ENCODE results near the gene TM4SF18. TPM values are rescaled to one million over a fixed set of nuclear protein-coding genes. Genes with fewer than 3 reads are reported as not detected.

The TM4SF18 gene
- total and polyA plus RNA-seq, 8 donors, result 2.4 to 10.6 (median 3.9) TPM

DNA sequence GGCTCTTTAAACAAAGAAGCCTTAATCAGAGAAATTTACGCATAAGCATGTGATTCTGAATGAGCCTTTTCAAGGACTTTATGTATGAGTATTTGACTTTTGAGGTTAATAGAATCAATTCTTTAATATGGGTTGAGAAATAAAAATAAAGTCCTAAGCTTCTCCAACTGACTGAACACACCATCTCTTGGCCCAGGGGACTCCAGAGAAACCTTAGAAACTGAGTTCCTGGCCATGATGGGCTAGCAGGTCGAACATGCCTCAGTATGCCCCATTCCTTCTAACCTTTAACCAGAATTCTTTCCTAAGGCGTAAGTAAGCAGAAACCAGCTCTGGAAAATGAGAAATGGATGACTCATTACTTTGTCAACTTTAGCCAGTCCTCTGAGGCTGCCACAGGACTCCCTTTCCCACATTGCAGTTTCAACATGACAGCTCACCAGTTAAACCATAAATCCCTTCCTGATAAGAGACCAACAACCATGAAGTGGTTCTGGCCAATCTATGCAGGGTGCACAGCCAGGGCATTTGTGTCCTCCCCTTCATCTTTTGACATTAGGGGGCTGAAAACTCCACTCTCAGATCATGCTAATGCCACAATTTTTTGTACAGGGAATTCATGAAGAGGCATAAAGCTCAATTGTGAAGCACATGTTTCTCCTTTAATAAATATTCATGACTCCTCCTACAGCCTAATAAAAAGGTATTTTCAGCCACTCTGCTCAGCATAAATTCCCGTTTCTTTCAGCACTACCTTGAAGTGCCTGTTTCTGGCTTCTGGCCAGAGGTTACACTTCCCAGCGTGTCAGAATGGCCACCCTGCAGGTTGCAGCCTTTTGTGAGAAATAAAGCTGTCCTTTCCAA lies 33.3 kb downstream of the TM4SF18 start:
- Histone ChIP-seq H3K4me3 (no peak overlapping the region), H3K27ac (peak overlapping the region; percentile 47 to 89 (median 70)), H3K9me3 (no peaks in the 10 kb centered on the region), H3K36me3 (no peaks in the 10 kb centered on the region), H3K4me1 (peaks cover 8 to 31% (median 9%) of the 10 kb centered on the region in 3 donors), H3K27me3 (no peaks in the 10 kb centered on the region)
- DNase-seq (peak in 4 of 6 donors; percentile 45 to 73 (median 62)), FAIRE-seq (no peak), ATAC-seq (peak; percentile 93 to 96 (median 95))
- intact Hi-C loops (cut with DNase I), result no loop called here
- 6 to 9% methylated on average over 5 of the region's 5 CpGs for WGBS, 2 donors
- TF ChIP-seq, protein P1, sequence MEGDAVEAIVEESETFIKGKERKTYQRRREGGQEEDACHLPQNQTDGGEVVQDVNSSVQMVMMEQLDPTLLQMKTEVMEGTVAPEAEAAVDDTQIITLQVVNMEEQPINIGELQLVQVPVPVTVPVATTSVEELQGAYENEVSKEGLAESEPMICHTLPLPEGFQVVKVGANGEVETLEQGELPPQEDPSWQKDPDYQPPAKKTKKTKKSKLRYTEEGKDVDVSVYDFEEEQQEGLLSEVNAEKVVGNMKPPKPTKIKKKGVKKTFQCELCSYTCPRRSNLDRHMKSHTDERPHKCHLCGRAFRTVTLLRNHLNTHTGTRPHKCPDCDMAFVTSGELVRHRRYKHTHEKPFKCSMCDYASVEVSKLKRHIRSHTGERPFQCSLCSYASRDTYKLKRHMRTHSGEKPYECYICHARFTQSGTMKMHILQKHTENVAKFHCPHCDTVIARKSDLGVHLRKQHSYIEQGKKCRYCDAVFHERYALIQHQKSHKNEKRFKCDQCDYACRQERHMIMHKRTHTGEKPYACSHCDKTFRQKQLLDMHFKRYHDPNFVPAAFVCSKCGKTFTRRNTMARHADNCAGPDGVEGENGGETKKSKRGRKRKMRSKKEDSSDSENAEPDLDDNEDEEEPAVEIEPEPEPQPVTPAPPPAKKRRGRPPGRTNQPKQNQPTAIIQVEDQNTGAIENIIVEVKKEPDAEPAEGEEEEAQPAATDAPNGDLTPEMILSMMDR (IDR thresholded peaks at IDR 0.05), result no peak

DNA sequence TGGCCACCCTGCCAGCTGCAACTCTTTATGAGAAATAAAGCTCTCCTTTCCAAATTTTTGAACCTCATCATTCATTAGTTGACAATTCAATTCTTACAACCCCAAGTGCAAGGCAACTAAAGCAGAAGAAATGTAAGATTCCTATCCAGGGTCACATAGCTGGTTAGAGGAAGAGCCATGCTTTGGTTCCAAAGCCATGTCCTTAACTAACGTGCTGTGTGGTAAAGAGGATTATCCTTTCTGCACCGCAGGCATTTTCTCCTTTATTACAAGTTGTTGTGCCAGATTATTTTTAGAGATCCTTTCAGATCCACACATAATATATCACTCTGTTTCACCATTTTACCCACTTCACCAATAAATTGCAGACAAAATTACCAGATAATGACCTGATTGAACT lies 36.5 kb downstream of the TM4SF18 start:
- Histone ChIP-seq H3K4me1 (peaks cover 8 to 31% (median 9%) of the 10 kb centered on the region in 3 donors), H3K36me3 (no peaks in the 10 kb centered on the region), H3K4me3 (no peak overlapping the region), H3K27ac (no peak overlapping the region), H3K27me3 (no peaks in the 10 kb centered on the region), H3K9me3 (no peaks in the 10 kb centered on the region)
- WGBS, 2 donors, result 88 to 91% methylated on average over 2 of the region's 2 CpGs
- TF ChIP-seq, protein P1 (IDR thresholded peaks at IDR 0.05), result no peak
- ATAC-seq (no peak), FAIRE-seq (no peak), DNase-seq (no peak)
- intact Hi-C loops (cut with DNase I), result no loop called here

DNA sequence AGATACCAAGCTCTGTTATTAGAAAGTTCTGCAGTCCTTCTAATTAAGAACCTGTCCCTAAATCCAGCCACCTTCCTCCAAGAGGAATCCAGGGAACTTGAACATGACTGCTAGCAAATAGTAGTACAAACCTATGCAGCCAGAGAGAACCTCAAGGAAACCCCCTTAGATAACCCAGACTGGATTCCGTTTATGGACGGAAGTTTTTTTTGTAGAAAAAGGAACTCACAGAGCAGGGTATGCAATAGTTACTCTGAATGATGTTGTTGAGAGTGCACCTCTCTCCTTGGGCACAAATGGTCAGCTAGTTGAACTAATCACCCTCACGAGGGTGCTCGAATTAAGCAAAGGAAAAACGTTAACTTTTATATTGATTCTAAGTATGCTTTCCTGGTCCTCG lies 40.8 kb downstream of the TM4SF18 start:
- 63 to 72% methylated on average over 6 of the region's 6 CpGs for WGBS, 2 donors
- intact Hi-C loops (cut with DNase I), result no loop called here

DNA sequence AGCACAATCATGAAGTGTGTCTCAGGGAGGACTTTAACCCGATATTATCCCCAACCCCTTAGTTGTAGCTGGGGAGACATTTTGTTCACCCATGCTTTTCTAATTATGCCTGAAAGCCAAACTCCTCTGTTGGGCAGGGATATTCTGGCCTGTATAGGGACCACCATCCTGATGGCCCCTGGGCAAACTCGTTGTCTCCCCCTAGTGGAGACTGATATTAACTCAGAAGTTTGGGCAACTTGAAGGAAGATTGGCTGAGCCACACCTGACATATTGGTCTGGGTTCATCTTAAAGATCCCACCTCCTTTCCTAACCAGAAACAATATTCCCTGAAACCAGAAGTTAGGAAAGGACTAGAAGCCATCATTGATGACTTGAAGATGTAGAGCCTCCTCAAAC lies 42.3 kb downstream of the TM4SF18 start:
- H3K27ac ChIP-seq, result no peak overlapping the region
- FAIRE-seq (no peak), ATAC-seq (peak in 1 of 4 donors; percentile 53), DNase-seq (no peak)
- no peaks in the 10 kb centered on the region for H3K27me3 ChIP-seq
- TF ChIP-seq, protein P1 (IDR thresholded peaks at IDR 0.05), result peak in 3 of 4 donors; percentile 13 to 33 (median 16)
- intact Hi-C loops (cut with DNase I), result no loop called here
- H3K4me1 ChIP-seq, result no peaks in the 10 kb centered on the region
- WGBS, 2 donors, result 58 to 68% methylated on average over 2 of the region's 2 CpGs
- no peak overlapping the region for H3K4me3 ChIP-seq
- H3K36me3 ChIP-seq, result no peaks in the 10 kb centered on the region
- no peaks in the 10 kb centered on the region for H3K9me3 ChIP-seq

More for the DNA sequence above, 40.8 kb downstream of the TM4SF18 start:
- no peak for ATAC-seq
- TF ChIP-seq, protein P1 (IDR thresholded peaks at IDR 0.05), result no peak
- Histone ChIP-seq H3K27ac (no peak overlapping the region), H3K4me3 (no peak overlapping the region), H3K9me3 (no peaks in the 10 kb centered on the region), H3K36me3 (no peaks in the 10 kb centered on the region), H3K27me3 (no peaks in the 10 kb centered on the region), H3K4me1 (peaks cover 0 to under 1% (median 0%) of the 10 kb centered on the region in 3 donors)
- DNase-seq, result no peak
- no peak for FAIRE-seq

DNA sequence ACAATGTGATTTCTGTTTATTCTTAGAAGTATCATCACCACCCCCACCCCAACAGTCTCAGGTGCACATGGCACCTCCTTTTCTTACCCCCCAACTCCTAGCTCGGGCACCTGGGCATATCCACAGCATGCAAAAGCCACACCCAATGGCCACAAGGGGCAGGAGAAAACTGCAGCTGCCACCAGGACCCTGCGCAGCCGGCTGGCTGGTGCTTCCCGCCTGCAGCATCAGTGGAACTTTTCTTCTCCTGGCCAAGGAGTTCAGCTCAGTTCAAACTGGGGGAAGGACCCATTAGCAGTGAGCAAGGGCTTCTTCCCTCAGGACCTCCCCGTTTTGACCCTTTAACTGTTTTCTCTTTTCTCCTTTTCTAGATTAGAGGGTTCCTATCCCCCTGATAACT lies 44.8 kb downstream of the TM4SF18 start:
- FAIRE-seq, result no peak
- no peaks in the 10 kb centered on the region for H3K27me3 ChIP-seq
- TF ChIP-seq, protein P1 (IDR thresholded peaks at IDR 0.05), result no peak
- ATAC-seq, result no peak
- H3K4me3 ChIP-seq, result no peak overlapping the region
- WGBS, 2 donors, result 75 to 80% methylated on average over 5 of the region's 5 CpGs
- intact Hi-C loops (cut with DNase I), result no loop called here
- H3K36me3 ChIP-seq, result no peaks in the 10 kb centered on the region
- H3K9me3 ChIP-seq, result no peaks in the 10 kb centered on the region
- H3K4me1 ChIP-seq, result no peaks in the 10 kb centered on the region
- H3K27ac ChIP-seq, result no peak overlapping the region
- no peak for DNase-seq
